ENCODE measurements around the gene EZH2.

Gene EZH2

GRCh38 chr7:148868378-148868674 is 15.8 kb downstream of the EZH2 start:
- no peak overlapping the region for H3K9ac ChIP-seq (ENCODE audit: low read length)
- DNase-seq, result no peak
- WGBS (ENCODE audit: extremely low coverage, insufficient coverage, insufficient read length), result no CpG with 5 or more reads among the region's 5 CpGs
- no peak overlapping the region for H2AK5ac ChIP-seq (ENCODE audit: low read length)
- no peak overlapping the region for H2BK5ac ChIP-seq (ENCODE audit: low read depth, low read length, poor library complexity)
- H2AFZ ChIP-seq (ENCODE audit: insufficient read depth, low read length, poor library complexity), result no peak overlapping the region
- H3K23ac ChIP-seq (ENCODE audit: low read length), result no peak overlapping the region
- no peaks in the 10 kb centered on the region for H3K79me1 ChIP-seq (ENCODE audit: low read length)
- no peaks in the 10 kb centered on the region for H3K9me3 ChIP-seq (ENCODE audit: insufficient read depth, low read depth, low read length)
- no peak overlapping the region for H3K14ac ChIP-seq (ENCODE audit: low read length)
- peaks cover 3% of the 10 kb centered on the region for H3K79me2 ChIP-seq (ENCODE audit: control insufficient read depth, insufficient read depth, low read length, poor library complexity)
- H3K36me3 ChIP-seq (ENCODE audit: control insufficient read depth in 1 of 2, insufficient read depth in 2 of 2, low read length in 2 of 2), result peaks cover 0 to 3% of the 10 kb centered on the region in 2 experiments
- H2BK120ac ChIP-seq (ENCODE audit: insufficient read depth, low read length, poor library complexity), result no peak overlapping the region
- no peak overlapping the region for H3K4ac ChIP-seq (ENCODE audit: low read depth, low read length)
- H3K4me1 ChIP-seq (ENCODE audit: control insufficient read depth in 1 of 2, insufficient read depth in 2 of 2, low read length in 2 of 2), result peaks cover 0 to 2% of the 10 kb centered on the region in 2 experiments
- no peak overlapping the region for H2BK12ac ChIP-seq (ENCODE audit: low read length)
- H4K8ac ChIP-seq (ENCODE audit: low read depth, low read length), result no peak overlapping the region
- H3K4me2 ChIP-seq (ENCODE audit: low read length), result no peak overlapping the region
- H3K4me3 ChIP-seq (ENCODE audit: low read depth, low read length), result no peak overlapping the region
- no peak overlapping the region for H4K12ac ChIP-seq (ENCODE audit: low read depth, low read length)
- no peak overlapping the region for H3K18ac ChIP-seq (ENCODE audit: low read length)
- H3K27ac ChIP-seq (ENCODE audit: low read depth, low read length), result no peak overlapping the region
- H4K91ac ChIP-seq (ENCODE audit: low read depth, low read length), result no peak overlapping the region
- no peaks in the 10 kb centered on the region for H3K27me3 ChIP-seq (ENCODE audit: insufficient read depth, low read length)

- Histone ChIP-seq H3K23ac (ENCODE audit: low read length) (no peak overlapping the region), H2AK5ac (ENCODE audit: low read length) (no peak overlapping the region), H4K91ac (ENCODE audit: low read depth, low read length) (no peak overlapping the region), H4K8ac (ENCODE audit: low read depth, low read length) (no peak overlapping the region), H3K9me3 (ENCODE audit: insufficient read depth, low read depth, low read length) (no peaks in the 10 kb centered on the region), H2AFZ (ENCODE audit: insufficient read depth, low read length, poor library complexity) (no peak overlapping the region), H3K14ac (ENCODE audit: low read length) (no peak overlapping the region), H4K12ac (ENCODE audit: low read depth, low read length) (no peak overlapping the region), H3K27ac (ENCODE audit: low read depth, low read length) (no peak overlapping the region), H3K18ac (ENCODE audit: low read length) (no peak overlapping the region), H3K36me3 (ENCODE audit: control insufficient read depth in 1 of 2, insufficient read depth in 2 of 2, low read length in 2 of 2) (peaks cover 0 to 3% of the 10 kb centered on the region in 2 experiments), H3K4me3 (ENCODE audit: low read depth, low read length) (no peak overlapping the region), H3K79me2 (ENCODE audit: control insufficient read depth, insufficient read depth, low read length, poor library complexity) (peaks cover 3% of the 10 kb centered on the region), H3K4ac (ENCODE audit: low read depth, low read length) (no peak overlapping the region), H3K4me1 (ENCODE audit: control insufficient read depth in 1 of 2, insufficient read depth in 2 of 2, low read length in 2 of 2) (peaks cover 0 to 2% of the 10 kb centered on the region in 2 experiments), H2BK120ac (ENCODE audit: insufficient read depth, low read length, poor library complexity) (no peak overlapping the region), H3K4me2 (ENCODE audit: low read length) (no peak overlapping the region), H3K9ac (ENCODE audit: low read length) (no peak overlapping the region), H2BK5ac (ENCODE audit: low read depth, low read length, poor library complexity) (no peak overlapping the region), H2BK12ac (ENCODE audit: low read length) (no peak overlapping the region), H3K79me1 (ENCODE audit: low read length) (no peaks in the 10 kb centered on the region), H3K27me3 (ENCODE audit: insufficient read depth, low read length) (no peaks in the 10 kb centered on the region)
- no CpG with 5 or more reads among the region's 3 CpGs for WGBS (ENCODE audit: extremely low coverage, insufficient coverage, insufficient read length)
- no peak for DNase-seq
These were observed 16.3 kb downstream of the EZH2 start for GRCh38 chr7:148867596-148868377.

GRCh38 chr7:148866362-148866761 is 17.7 kb downstream of the EZH2 start:
- Histone ChIP-seq H3K79me1 (ENCODE audit: low read length) (no peaks in the 10 kb centered on the region), H4K12ac (ENCODE audit: low read depth, low read length) (no peak overlapping the region), H3K36me3 (ENCODE audit: control insufficient read depth in 1 of 2, insufficient read depth in 2 of 2, low read length in 2 of 2) (peaks cover 0 to 3% of the 10 kb centered on the region in 2 experiments), H2BK120ac (ENCODE audit: insufficient read depth, low read length, poor library complexity) (no peak overlapping the region), H2BK12ac (ENCODE audit: low read length) (no peak overlapping the region), H4K91ac (ENCODE audit: low read depth, low read length) (no peak overlapping the region), H2AK5ac (ENCODE audit: low read length) (no peak overlapping the region), H3K4me1 (ENCODE audit: control insufficient read depth in 1 of 2, insufficient read depth in 2 of 2, low read length in 2 of 2) (peaks cover 0 to 2% of the 10 kb centered on the region in 2 experiments), H3K9me3 (ENCODE audit: insufficient read depth, low read depth, low read length) (no peaks in the 10 kb centered on the region), H3K14ac (ENCODE audit: low read length) (no peak overlapping the region), H3K27ac (ENCODE audit: low read depth, low read length) (no peak overlapping the region), H4K8ac (ENCODE audit: low read depth, low read length) (no peak overlapping the region), H2AFZ (ENCODE audit: insufficient read depth, low read length, poor library complexity) (no peak overlapping the region), H3K79me2 (ENCODE audit: control insufficient read depth, insufficient read depth, low read length, poor library complexity) (no peaks in the 10 kb centered on the region), H2BK5ac (ENCODE audit: low read depth, low read length, poor library complexity) (no peak overlapping the region), H3K9ac (ENCODE audit: low read length) (no peak overlapping the region), H3K4me3 (ENCODE audit: low read depth, low read length) (no peak overlapping the region), H3K4ac (ENCODE audit: low read depth, low read length) (no peak overlapping the region), H3K4me2 (ENCODE audit: low read length) (no peak overlapping the region), H3K18ac (ENCODE audit: low read length) (no peak overlapping the region), H3K23ac (ENCODE audit: low read length) (no peak overlapping the region), H3K27me3 (ENCODE audit: insufficient read depth, low read length) (no peaks in the 10 kb centered on the region)
- no peak for DNase-seq
- no CpG with 5 or more reads among the region's 6 CpGs for WGBS (ENCODE audit: extremely low coverage, insufficient coverage, insufficient read length)

GRCh38 chr7:148865283-148865682 is 18.8 kb downstream of the EZH2 start:
- Histone ChIP-seq H3K23ac (ENCODE audit: low read length) (no peak overlapping the region), H2BK5ac (ENCODE audit: low read depth, low read length, poor library complexity) (no peak overlapping the region), H3K9me3 (ENCODE audit: insufficient read depth, low read depth, low read length) (no peaks in the 10 kb centered on the region), H3K27me3 (ENCODE audit: insufficient read depth, low read length) (no peaks in the 10 kb centered on the region), H3K4ac (ENCODE audit: low read depth, low read length) (no peak overlapping the region), H3K79me2 (ENCODE audit: control insufficient read depth, insufficient read depth, low read length, poor library complexity) (peaks cover 2% of the 10 kb centered on the region), H4K8ac (ENCODE audit: low read depth, low read length) (no peak overlapping the region), H4K91ac (ENCODE audit: low read depth, low read length) (no peak overlapping the region), H2AK5ac (ENCODE audit: low read length) (no peak overlapping the region), H3K27ac (ENCODE audit: low read depth, low read length) (no peak overlapping the region), H3K4me2 (ENCODE audit: low read length) (no peak overlapping the region), H3K4me3 (ENCODE audit: low read depth, low read length) (no peak overlapping the region), H3K18ac (ENCODE audit: low read length) (no peak overlapping the region), H2AFZ (ENCODE audit: insufficient read depth, low read length, poor library complexity) (no peak overlapping the region), H3K4me1 (ENCODE audit: control insufficient read depth in 1 of 2, insufficient read depth in 2 of 2, low read length in 2 of 2) (peaks cover 0 to 5% of the 10 kb centered on the region in 2 experiments), H3K14ac (ENCODE audit: low read length) (no peak overlapping the region), H2BK120ac (ENCODE audit: insufficient read depth, low read length, poor library complexity) (no peak overlapping the region), H3K36me3 (ENCODE audit: control insufficient read depth in 1 of 2, insufficient read depth in 2 of 2, low read length in 2 of 2) (peaks cover 0 to 3% of the 10 kb centered on the region in 2 experiments), H2BK12ac (ENCODE audit: low read length) (no peak overlapping the region), H3K79me1 (ENCODE audit: low read length) (no peaks in the 10 kb centered on the region), H4K12ac (ENCODE audit: low read depth, low read length) (no peak overlapping the region), H3K9ac (ENCODE audit: low read length) (no peak overlapping the region)
- no CpG with 5 or more reads among the region's 2 CpGs for WGBS (ENCODE audit: extremely low coverage, insufficient coverage, insufficient read length)
- DNase-seq, result no peak
